GM19324 (cell line): ENCODE measurements around the gene GRIN2A.

Experiments
- ATAC-seq: cut with Tn5 transposase; IDR thresholded peaks from one replicate; pipeline ENCODE4 v1.9.1; 2021; ENCODE audit warnings: mild to moderate bottlenecking, moderate library complexity; ENCODE audit not compliant: unreplicated experiment, low FRiP score

Gene GRIN2A

GRCh38 chr16:10188236-10188635, 6.0 kb upstream of the GRIN2A start:
- ATAC-seq, result no peak

- peak; percentile 47 for ATAC-seq
These were observed 749 bp downstream of the GRIN2A start for GRCh38 chr16:10181196-10182162.

GRCh38 chr16:10180771-10181163, 1.5 kb downstream of the GRIN2A start:
- no peak for ATAC-seq

- ATAC-seq, result no peak
These were observed 2.0 kb downstream of the GRIN2A start for GRCh38 chr16:10180042-10180770.

GRCh38 chr16:10178526-10178925, 3.7 kb downstream of the GRIN2A start:
- no peak for ATAC-seq

GRCh38 chr16:10178080-10178479, 4.1 kb downstream of the GRIN2A start:
- no peak for ATAC-seq

- ATAC-seq, result no peak
These were observed 9.2 kb downstream of the GRIN2A start for GRCh38 chr16:10172848-10173655.

- no peak for ATAC-seq
These were observed 11.0 kb downstream of the GRIN2A start for GRCh38 chr16:10171221-10171620.

- ATAC-seq, result no peak
These were observed 12.3 kb downstream of the GRIN2A start for GRCh38 chr16:10169904-10170410.

GRCh38 chr16:10169031-10169430, 13.2 kb downstream of the GRIN2A start:
- ATAC-seq, result no peak

- ATAC-seq, result no peak
These were observed 14.0 kb downstream of the GRIN2A start for GRCh38 chr16:10168258-10168657.

GRCh38 chr16:10165643-10166042, 16.6 kb downstream of the GRIN2A start:
- ATAC-seq, result no peak

- ATAC-seq, result no peak
These were observed 19.2 kb downstream of the GRIN2A start for GRCh38 chr16:10162981-10163380.

GRCh38 chr16:10156099-10156498, 26.1 kb downstream of the GRIN2A start:
- ATAC-seq, result no peak

- no peak for ATAC-seq
These were observed 27.8 kb downstream of the GRIN2A start for GRCh38 chr16:10154389-10154788.

- no peak for ATAC-seq
These were observed 28.2 kb downstream of the GRIN2A start for GRCh38 chr16:10153985-10154384.

GRCh38 chr16:10151718-10152117, 30.5 kb downstream of the GRIN2A start:
- no peak for ATAC-seq

GRCh38 chr16:10150906-10151305, 31.3 kb downstream of the GRIN2A start:
- no peak for ATAC-seq

GRCh38 chr16:10145542-10146035, 36.6 kb downstream of the GRIN2A start:
- ATAC-seq, result no peak

- ATAC-seq, result no peak
These were observed 40.6 kb downstream of the GRIN2A start for GRCh38 chr16:10141671-10142070.
